GM18511 (cell line): Measurements from ENCODE around the gene P4HA3.

Source experiments
- ATAC-seq: cut with Tn5 transposase; IDR thresholded peaks from one replicate; pipeline ENCODE4 v1.9.1; 2021; ENCODE audit warnings: mild to moderate bottlenecking, moderate library complexity; ENCODE audit not compliant: unreplicated experiment

Gene P4HA3

GRCh38 chr11:74268456-74268855 lies 43.0 kb downstream of the P4HA3 start:
- no peak for ATAC-seq

- no peak for ATAC-seq
Observed at GRCh38 chr11:74267014-74267413, 44.4 kb downstream of the P4HA3 start.

GRCh38 chr11:74265256-74265655 lies 46.2 kb downstream of the P4HA3 start:
- no peak for ATAC-seq

- no peak for ATAC-seq
Observed at GRCh38 chr11:74262725-74263124, 48.7 kb downstream of the P4HA3 start.

- no peak for ATAC-seq
Observed at GRCh38 chr11:74257959-74258553, 53.4 kb downstream of the P4HA3 start.

- no peak for ATAC-seq
Observed at GRCh38 chr11:74256378-74257133, 54.9 kb downstream of the P4HA3 start.

GRCh38 chr11:74255741-74256375 lies 55.6 kb downstream of the P4HA3 start:
- no peak for ATAC-seq

GRCh38 chr11:74253361-74253760 lies 58.1 kb downstream of the P4HA3 start:
- ATAC-seq = no peak

- no peak for ATAC-seq
Observed at GRCh38 chr11:74249496-74249895, 61.9 kb downstream of the P4HA3 start.

- ATAC-seq = no peak
Observed at GRCh38 chr11:74248469-74248868, 63.0 kb downstream of the P4HA3 start.

- no peak for ATAC-seq
Observed at GRCh38 chr11:74238243-74238642, 73.2 kb downstream of the P4HA3 start.

- no peak for ATAC-seq
Observed at GRCh38 chr11:74237541-74237940, 73.9 kb downstream of the P4HA3 start.

- ATAC-seq = no peak
Observed at GRCh38 chr11:74235121-74235520, 76.3 kb downstream of the P4HA3 start.

- no peak for ATAC-seq
Observed at GRCh38 chr11:74233683-74234082, 77.8 kb downstream of the P4HA3 start.

- ATAC-seq = no peak
Observed at GRCh38 chr11:74232311-74232950, 79.0 kb downstream of the P4HA3 start.

GRCh38 chr11:74226907-74227306 lies 84.5 kb downstream of the P4HA3 start:
- ATAC-seq = no peak

- no peak for ATAC-seq
Observed at GRCh38 chr11:74225565-74225964, 85.9 kb downstream of the P4HA3 start.

- no peak for ATAC-seq
Observed at GRCh38 chr11:74221816-74222215, 89.6 kb downstream of the P4HA3 start.

- ATAC-seq = no peak
Observed at GRCh38 chr11:74220376-74220775, 91.1 kb downstream of the P4HA3 start.
